ENCODE data around the gene FAM174C. TPM values are rescaled to one million over a fixed set of nuclear protein-coding genes. Genes with fewer than 3 reads are reported as not detected.

FAM174C gene
- total RNA-seq, 1 donor from 2014 or later, result 47.5 TPM

- no peak for DNase-seq (ENCODE audit: low spot score)
Measured at GRCh38 chr19:1272423-1273262, 2.7 kb upstream of the FAM174C start.

DNA sequence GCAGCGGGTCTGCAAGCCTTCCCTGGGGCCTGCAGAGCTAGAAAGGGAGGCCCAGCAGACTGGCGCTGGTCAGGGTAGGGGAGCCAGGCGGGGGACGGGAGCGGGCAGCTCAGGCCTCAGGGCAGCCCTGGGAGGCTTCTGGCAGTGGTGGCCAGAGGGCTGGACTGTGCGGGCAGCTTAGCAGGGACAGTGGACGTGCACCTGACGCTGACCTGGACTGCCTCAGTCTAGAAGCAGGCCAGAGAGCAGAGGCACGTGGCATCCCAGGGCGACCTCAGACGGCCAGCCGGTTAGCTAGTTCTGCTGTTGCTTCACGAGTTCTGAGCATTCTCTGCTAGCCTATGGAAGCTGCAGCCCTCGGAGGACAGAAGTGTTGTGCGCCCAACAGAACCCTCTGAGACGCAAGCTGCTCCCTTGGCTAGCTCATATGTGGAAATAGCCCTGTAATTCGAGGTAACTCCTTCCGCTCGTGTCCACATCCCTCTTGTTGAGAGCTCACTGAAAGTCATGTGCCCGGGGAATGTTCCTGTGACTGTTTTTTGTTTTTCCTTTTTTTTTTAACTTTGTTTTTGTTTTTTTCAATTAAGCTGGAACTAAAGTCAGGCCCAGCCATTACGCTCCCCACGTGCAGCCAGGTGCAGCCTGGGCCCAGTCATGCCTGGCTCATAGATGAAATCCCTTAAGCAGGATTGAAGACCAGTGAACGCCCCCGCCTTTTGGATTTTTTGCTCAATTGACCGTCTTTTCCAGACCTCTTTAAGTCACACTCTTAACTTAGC, 1.9 kb upstream of the FAM174C start:
- DNase-seq (ENCODE audit: low spot score), result no peak

DNA sequence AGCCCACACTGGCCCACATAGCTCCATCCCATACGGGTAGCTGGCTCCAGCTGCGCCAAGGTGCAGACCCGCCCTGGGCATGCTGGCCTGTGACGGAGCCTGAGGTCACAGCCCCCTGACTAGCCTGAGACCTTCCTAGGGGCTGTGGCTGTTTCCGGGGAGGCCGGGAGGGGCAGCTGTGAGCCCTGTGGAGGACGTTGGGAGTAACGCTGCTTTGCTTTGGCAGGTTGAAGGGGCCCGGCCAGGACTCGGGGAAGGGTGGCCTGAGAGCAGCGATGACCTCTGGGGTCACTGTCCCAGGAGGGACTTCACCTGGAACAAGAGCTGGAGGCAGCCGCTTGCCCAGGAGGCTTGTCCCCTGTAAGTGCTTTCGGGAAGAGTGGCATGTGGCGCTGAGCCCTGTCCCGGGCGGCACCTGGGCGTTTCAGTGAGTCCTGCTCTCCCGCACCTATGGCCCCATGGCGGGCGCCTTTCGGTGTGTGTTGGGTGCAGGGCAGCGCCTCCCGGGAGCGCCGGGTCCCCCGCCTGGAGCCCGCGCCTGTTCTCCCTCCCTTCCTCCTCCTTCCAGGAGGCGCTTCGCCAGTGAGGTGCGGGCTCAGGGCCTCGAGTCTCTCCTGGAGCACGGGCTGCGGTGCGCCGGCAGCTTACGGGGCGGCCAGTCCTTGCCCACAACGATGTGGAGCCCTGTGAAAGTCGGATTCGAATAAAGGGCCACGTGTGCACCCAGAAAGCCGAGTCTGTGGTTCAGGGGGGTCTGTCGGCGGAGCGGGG, 1.1 kb upstream of the FAM174C start:
- DNase-seq (ENCODE audit: low spot score), result no peak

- DNase-seq (ENCODE audit: low spot score), result no peak
Measured at GRCh38 chr19:1274852-1275259, 474 bp upstream of the FAM174C start.

DNA sequence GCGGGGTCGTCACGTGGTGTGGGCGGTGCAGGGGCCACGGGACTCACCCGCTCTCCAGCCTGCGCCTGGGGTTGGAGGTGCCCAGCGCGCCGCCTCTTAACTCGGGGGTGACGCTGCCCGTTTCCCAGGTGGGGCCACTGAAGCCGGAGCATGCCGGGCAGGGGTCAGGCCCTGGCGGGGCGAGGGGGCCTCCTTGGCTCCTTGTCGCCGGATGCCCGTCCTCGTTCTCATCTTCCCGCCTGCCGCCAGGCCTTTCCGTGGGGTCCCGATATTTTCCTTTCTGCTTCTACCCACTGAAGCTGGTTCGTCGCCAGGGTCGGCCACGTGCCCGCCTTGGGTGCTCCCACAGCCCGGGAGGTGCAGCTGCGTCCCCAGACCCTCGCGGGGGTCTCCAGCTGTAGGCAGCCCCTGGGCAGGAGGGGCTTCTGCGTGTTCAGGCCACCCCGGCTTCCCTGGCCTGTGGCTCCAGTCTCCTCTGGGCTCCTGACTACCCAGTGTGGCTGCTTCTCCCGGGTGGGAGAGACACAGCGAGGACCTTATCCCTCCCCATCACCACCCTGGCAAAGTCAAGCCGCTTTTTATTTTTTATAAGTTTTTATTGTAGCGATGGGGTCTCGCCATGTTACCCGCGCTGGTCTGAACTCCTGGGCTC, 772 bp downstream of the FAM174C start:
- DNase-seq (ENCODE audit: low spot score), result no peak

DNA sequence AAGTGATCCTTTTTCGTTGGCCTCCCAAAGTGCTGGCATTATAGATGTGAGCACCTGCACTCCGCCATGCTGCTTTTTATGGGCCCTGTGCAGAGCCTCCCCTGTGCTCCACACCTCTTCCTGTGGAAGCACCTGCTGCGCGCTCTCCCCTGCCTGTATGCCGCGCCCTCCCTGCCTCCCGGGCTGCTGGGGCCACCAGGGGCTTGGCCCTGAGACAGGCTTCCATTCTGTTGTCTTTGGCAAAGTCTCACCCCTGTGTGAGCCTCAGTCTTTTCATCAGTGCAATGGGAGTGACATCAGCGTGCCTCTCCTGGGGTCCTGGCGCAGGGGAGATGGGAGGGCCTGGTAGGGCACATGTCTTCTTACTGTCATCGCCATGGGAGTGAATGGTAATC, 1.3 kb downstream of the FAM174C start:
- no peak for DNase-seq (ENCODE audit: low spot score)

DNA sequence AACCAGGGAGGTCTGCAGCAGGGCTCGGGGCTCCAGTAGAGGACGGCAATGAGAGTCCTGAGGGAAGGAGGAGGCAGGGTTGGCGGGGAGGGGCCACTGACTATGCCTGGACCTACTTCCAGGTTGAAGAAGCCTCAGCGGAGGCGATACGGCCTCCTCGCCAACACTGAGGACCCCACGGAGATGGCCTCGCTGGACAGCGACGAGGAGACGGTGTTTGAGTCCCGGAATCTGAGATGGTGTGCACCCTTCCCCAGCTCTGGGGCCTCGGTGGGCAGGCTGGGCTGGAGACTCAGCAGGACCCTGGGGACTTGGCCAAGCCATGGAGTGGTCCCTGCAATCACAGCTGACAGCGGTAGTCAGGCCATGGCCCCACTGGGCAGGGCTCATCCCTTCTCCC, 1.7 kb downstream of the FAM174C start:
- no peak for DNase-seq (ENCODE audit: low spot score)

DNA sequence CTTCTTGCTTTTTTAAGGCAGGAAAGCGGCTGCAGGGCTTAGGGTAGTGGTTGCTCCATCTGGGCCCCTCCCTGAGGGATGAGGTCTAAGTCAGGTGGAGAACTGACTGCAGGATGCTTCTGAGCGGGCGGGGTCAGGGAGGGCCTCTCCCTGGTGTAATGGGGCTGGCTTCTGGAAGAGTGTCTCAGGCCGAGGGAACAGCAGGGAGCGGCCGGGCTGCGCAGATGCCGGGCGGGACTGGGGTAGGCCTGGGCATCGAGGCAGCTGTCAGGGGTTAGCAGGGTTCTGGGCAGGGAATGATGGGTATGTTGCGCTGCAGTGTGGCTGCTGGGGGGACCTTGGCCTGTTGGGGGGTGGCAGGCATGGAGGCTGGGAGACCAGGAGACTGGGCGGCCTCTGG, 2.7 kb downstream of the FAM174C start:
- DNase-seq (ENCODE audit: low spot score), result no peak

- no peak for DNase-seq (ENCODE audit: low spot score)
Measured at GRCh38 chr19:1278713-1279660, 3.7 kb downstream of the FAM174C start.

GRCh38 chr19:1279782-1280341, 4.5 kb downstream of the FAM174C start:
- DNase-seq (ENCODE audit: low spot score), result peak; percentile 87

GRCh38 chr19:1280636-1281568, 5.6 kb downstream of the FAM174C start:
- no peak for DNase-seq (ENCODE audit: low spot score)

- DNase-seq (ENCODE audit: low spot score), result no peak
Measured at GRCh38 chr19:1281569-1282287, 6.4 kb downstream of the FAM174C start.

DNA sequence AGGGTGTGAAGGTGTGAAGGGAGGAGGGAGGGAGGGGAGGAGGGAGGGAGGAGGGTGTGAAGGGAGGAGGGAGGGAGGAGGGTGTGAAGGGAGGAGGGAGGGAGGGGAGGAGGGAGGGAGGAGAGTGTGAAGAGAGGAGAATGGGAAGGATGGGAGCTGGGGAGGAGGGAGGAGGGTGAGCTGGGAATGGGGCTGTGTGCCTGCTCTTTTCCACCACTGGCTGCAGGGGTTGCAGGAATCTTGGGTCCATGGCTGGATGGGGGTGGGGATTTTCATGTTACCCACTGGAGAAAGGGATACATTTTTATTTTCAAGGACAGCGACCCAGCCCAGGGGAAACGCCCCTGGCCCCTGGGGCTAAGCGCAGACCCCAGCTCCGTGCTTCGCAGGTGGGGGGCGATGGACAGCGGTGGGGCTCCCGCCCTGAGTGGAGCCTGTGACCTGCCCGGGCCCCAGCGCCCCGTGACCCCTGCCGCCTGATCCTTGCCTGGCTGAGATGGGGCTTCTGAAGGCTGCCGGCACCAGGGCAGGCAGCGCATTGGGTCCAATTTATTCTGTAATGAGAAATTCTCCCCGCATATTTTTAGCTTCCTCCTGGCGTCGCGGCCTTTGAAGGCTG, 7.4 kb downstream of the FAM174C start:
- no peak for DNase-seq (ENCODE audit: low spot score)

GRCh38 chr19:1283207-1283916, 8.0 kb downstream of the FAM174C start:
- DNase-seq (ENCODE audit: low spot score), result no peak

DNA sequence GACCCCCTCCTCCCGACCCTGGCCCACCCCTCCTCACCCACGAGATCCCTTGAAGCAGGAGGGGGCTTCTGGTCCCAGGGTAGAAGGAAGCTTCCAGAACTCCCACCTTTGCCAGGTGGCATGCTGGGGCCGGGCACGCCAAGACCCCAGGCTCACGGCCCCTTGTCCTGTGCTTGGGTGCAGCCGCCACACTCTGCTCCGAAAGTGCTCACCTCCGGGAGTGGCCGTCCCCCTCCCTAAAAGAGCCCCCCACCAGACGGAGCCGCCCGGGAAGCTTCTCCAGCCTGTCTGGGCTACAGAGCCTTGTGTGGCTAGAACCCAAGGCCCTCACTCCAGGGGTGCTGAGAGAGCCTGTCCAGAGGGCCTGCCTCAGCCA, 8.6 kb downstream of the FAM174C start:
- DNase-seq (ENCODE audit: low spot score), result no peak

- DNase-seq (ENCODE audit: low spot score), result no peak
Measured at GRCh38 chr19:1284293-1284978, 9.1 kb downstream of the FAM174C start.

Measured in ureter (tissue), 1 donor.